ENCODE measurements around the gene MGAM2. TPM values are rescaled to one million over a fixed set of nuclear protein-coding genes. Genes with fewer than 3 reads are reported as not detected.

MGAM2 gene
- total RNA-seq, 1 experiment from 2014 or later: not detected

- CTCF ChIA-PET: no interaction called here
- no peak for TF ChIP-seq CTCF (IDR thresholded peaks at IDR 0.05; ENCODE audit: unreplicated experiment)
- H3K4me3 Mint-ChIP-seq (ENCODE audit: unreplicated experiment): no peak overlapping the region
- POLR2A ChIA-PET: no interaction called here
- no peaks in the 10 kb centered on the region for H3K4me1 Mint-ChIP-seq (ENCODE audit: insufficient read depth, unreplicated experiment)
- H3K9me3 Mint-ChIP-seq (ENCODE audit: unreplicated experiment): no peaks in the 10 kb centered on the region
- H3K36me3 Mint-ChIP-seq (ENCODE audit: insufficient read depth, unreplicated experiment): no peaks in the 10 kb centered on the region
- DNase-seq (ENCODE audit: unreplicated experiment): no peak
- H3K27ac Mint-ChIP-seq (ENCODE audit: low read depth, unreplicated experiment): no peak overlapping the region
- no TSS peak for BruUV-seq (replicated peaks)
- intact Hi-C loops (cut with micrococcal nuclease): loop anchor here (10.0 kb wide), 1 partner anchor 154 kb away; no protein-coding TSS in a partner anchor
- H3K27me3 Mint-ChIP-seq (ENCODE audit: insufficient read depth, unreplicated experiment): peaks cover 5% of the 10 kb centered on the region
Observed at GRCh38 chr7:142150356-142150755, 38.8 kb downstream of the MGAM2 start.

- POLR2A ChIA-PET: no interaction called here
- Mint-ChIP-seq H3K27me3 (ENCODE audit: insufficient read depth, unreplicated experiment) (no peaks in the 10 kb centered on the region), H3K27ac (ENCODE audit: low read depth, unreplicated experiment) (no peak overlapping the region), H3K4me3 (ENCODE audit: unreplicated experiment) (no peak overlapping the region), H3K4me1 (ENCODE audit: insufficient read depth, unreplicated experiment) (no peaks in the 10 kb centered on the region), H3K9me3 (ENCODE audit: unreplicated experiment) (no peaks in the 10 kb centered on the region), H3K36me3 (ENCODE audit: insufficient read depth, unreplicated experiment) (no peaks in the 10 kb centered on the region)
- BruUV-seq (replicated peaks): no TSS peak
- TF ChIP-seq CTCF (IDR thresholded peaks at IDR 0.05; ENCODE audit: unreplicated experiment): no peak
- DNase-seq (ENCODE audit: unreplicated experiment): no peak
- intact Hi-C loops (cut with micrococcal nuclease): loop anchor here (10.0 kb wide), 1 partner anchor 154 kb away; no protein-coding TSS in a partner anchor
- CTCF ChIA-PET: no interaction called here
Observed at GRCh38 chr7:142150869-142151268, 39.4 kb downstream of the MGAM2 start.

GRCh38 chr7:142152076-142152475 is 40.6 kb downstream of the MGAM2 start:
- no peaks in the 10 kb centered on the region for H3K27me3 Mint-ChIP-seq (ENCODE audit: insufficient read depth, unreplicated experiment)
- ChIA-PET POLR2A (no interaction called here), CTCF (interaction anchor here (0.6 to 4.6 kb wide), 3 partner anchors 122 to 177 kb away, joined by 3 to 46 read pairs (median 5); partner anchors contain the start of gene TAS2R38)
- H3K36me3 Mint-ChIP-seq (ENCODE audit: insufficient read depth, unreplicated experiment): no peaks in the 10 kb centered on the region
- H3K9me3 Mint-ChIP-seq (ENCODE audit: unreplicated experiment): no peaks in the 10 kb centered on the region
- no peak overlapping the region for H3K4me3 Mint-ChIP-seq (ENCODE audit: unreplicated experiment)
- no peak for DNase-seq (ENCODE audit: unreplicated experiment)
- H3K4me1 Mint-ChIP-seq (ENCODE audit: insufficient read depth, unreplicated experiment): no peaks in the 10 kb centered on the region
- BruUV-seq (replicated peaks): no TSS peak
- no peak overlapping the region for H3K27ac Mint-ChIP-seq (ENCODE audit: low read depth, unreplicated experiment)
- intact Hi-C loops (cut with micrococcal nuclease): loop anchor here (10.0 kb wide), 1 partner anchor 153 kb away; no protein-coding TSS in a partner anchor
- TF ChIP-seq CTCF (IDR thresholded peaks at IDR 0.05; ENCODE audit: unreplicated experiment): no peak

GRCh38 chr7:142153400-142153799 is 41.9 kb downstream of the MGAM2 start:
- Mint-ChIP-seq H3K27me3 (ENCODE audit: insufficient read depth, unreplicated experiment) (no peaks in the 10 kb centered on the region), H3K9me3 (ENCODE audit: unreplicated experiment) (no peaks in the 10 kb centered on the region), H3K4me1 (ENCODE audit: insufficient read depth, unreplicated experiment) (no peaks in the 10 kb centered on the region), H3K36me3 (ENCODE audit: insufficient read depth, unreplicated experiment) (no peaks in the 10 kb centered on the region), H3K27ac (ENCODE audit: low read depth, unreplicated experiment) (no peak overlapping the region), H3K4me3 (ENCODE audit: unreplicated experiment) (no peak overlapping the region)
- peak; percentile 43 for DNase-seq (ENCODE audit: unreplicated experiment)
- ChIA-PET CTCF (interaction anchor here (0.7 to 4.6 kb wide), 5 partner anchors 17 to 179 kb away, joined by 3 to 46 read pairs (median 5); partner anchors contain the start of gene TAS2R38), POLR2A (no interaction called here)
- BruUV-seq (replicated peaks): no TSS peak
- TF ChIP-seq CTCF (IDR thresholded peaks at IDR 0.05; ENCODE audit: unreplicated experiment): no peak
- intact Hi-C loops (cut with micrococcal nuclease): loop anchor here (10.0 kb wide), 1 partner anchor 151 kb away; no protein-coding TSS in a partner anchor
